AG04450 (cell line): ENCODE measurements around the gene FSTL1. TPM values are rescaled to one million over a fixed set of nuclear protein-coding genes. Genes with fewer than 3 reads are reported as not detected.

ENCODE experiments used
- CTCF ChIA-PET: fragments of 300-600, 350-600 bp; formaldehyde crosslinking; extraction: SDS; loops from one replicate; lab custom pipeline; 2022; ENCODE audit warnings: antibody characterized with exemption, inconsistent platforms; lab: Charles Lee
- POLR2A ChIA-PET: fragments of 350-600 bp; formaldehyde crosslinking; extraction: SDS; loops from one replicate; lab custom pipeline; 2021; ENCODE audit warnings: antibody characterized with exemption, inconsistent platforms; lab: Yijun Ruan, JAX
- DNase-seq: peaks from one replicate; pipeline ENCODE4 v3.0.0-alpha.2; 2011; ENCODE audit warnings: low read depth, low spot score
- H3K27ac ChIP-seq: one replicate; pipeline ENCODE4 v1.5.1; 2012; ENCODE audit warnings: low read depth, low read length, control low read depth
- H3K27me3 ChIP-seq: one replicate; pipeline ENCODE4 v1.6.0; 2012; ENCODE audit warnings: low read length; ENCODE audit not compliant: control insufficient read depth, insufficient read depth
- H3K4me3 ChIP-seq: 2 replicates; pipeline ENCODE4 v1.5.1; 2011; ENCODE audit warnings: mild to moderate bottlenecking, low read depth, low read length, control low read depth
- H3K9me3 ChIP-seq: 2 replicates; pipeline ENCODE4 v1.5.1; 2012; ENCODE audit warnings: low read length; ENCODE audit not compliant: control insufficient read depth, insufficient read depth
- polyA plus RNA-seq: library from polyadenylated mRNA; depleted of rRNA; stranded (reverse); fragments of >200 nt; gene quantifications from 2 replicates; pipeline ENCODE4 v1.2.3, GENCODE V29; 2011
- TF ChIP-seq, protein P1 (sequence below): IDR thresholded peaks from 2 replicates; pipeline ENCODE4 v1.5.1; 2011; ENCODE audit warnings: low read depth, low read length, control low read depth, inconsistent platforms

The FSTL1 gene
- polyA plus RNA-seq, 1 experiment, result 1,126 TPM

DNA sequence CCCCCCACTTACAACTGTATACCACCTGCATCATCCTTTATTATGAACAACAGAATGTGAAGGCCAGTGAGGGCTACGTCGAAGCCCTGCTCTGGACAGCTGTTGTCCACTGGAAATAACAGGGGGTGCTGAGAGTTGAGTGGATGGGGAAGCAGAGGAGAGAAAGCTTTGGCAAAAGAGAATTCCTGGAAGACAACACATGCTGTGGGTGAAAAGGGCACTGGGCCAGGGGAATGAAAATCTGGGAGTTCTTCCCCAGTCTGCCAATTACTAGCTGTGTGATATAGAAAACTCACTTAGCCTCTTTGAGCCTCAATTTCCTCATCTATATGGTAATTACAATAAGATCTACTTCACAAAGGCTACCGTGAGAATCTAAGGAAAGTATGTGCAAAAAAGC, 40.7 kb downstream of the FSTL1 start:
- DNase-seq, result no peak
- TF ChIP-seq, protein P1, sequence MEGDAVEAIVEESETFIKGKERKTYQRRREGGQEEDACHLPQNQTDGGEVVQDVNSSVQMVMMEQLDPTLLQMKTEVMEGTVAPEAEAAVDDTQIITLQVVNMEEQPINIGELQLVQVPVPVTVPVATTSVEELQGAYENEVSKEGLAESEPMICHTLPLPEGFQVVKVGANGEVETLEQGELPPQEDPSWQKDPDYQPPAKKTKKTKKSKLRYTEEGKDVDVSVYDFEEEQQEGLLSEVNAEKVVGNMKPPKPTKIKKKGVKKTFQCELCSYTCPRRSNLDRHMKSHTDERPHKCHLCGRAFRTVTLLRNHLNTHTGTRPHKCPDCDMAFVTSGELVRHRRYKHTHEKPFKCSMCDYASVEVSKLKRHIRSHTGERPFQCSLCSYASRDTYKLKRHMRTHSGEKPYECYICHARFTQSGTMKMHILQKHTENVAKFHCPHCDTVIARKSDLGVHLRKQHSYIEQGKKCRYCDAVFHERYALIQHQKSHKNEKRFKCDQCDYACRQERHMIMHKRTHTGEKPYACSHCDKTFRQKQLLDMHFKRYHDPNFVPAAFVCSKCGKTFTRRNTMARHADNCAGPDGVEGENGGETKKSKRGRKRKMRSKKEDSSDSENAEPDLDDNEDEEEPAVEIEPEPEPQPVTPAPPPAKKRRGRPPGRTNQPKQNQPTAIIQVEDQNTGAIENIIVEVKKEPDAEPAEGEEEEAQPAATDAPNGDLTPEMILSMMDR, result no peak
- Histone ChIP-seq H3K27ac (no peak overlapping the region), H3K9me3 (no peaks in the 10 kb centered on the region), H3K27me3 (no peaks in the 10 kb centered on the region), H3K4me3 (no peak overlapping the region)
- ChIA-PET POLR2A (interaction anchor here (1.5 kb wide), 1 partner anchor 61 kb away, joined by 6 read pairs; the partner anchor contains the start of gene LRRC58), CTCF (interaction anchor here (1.1 to 3.6 kb wide), 3 partner anchors 99 to 166 kb away, joined by 3 to 13 read pairs (median 11); no protein-coding TSS in a partner anchor)

- CTCF ChIA-PET, result interaction anchor here (0.7 to 2.3 kb wide), 3 partner anchors 9 to 160 kb away, joined by 3 to 12 read pairs (median 5); no protein-coding TSS in a partner anchor
- POLR2A ChIA-PET, result no interaction called here
- TF ChIP-seq, protein P1, result no peak
- DNase-seq, result no peak
- no peak overlapping the region for H3K4me3 ChIP-seq
- H3K27me3 ChIP-seq, result no peaks in the 10 kb centered on the region
- H3K27ac ChIP-seq, result no peak overlapping the region
- no peaks in the 10 kb centered on the region for H3K9me3 ChIP-seq
Observed at GRCh38 chr3:120407508-120408287, 43.1 kb downstream of the FSTL1 start.

- no peak overlapping the region for H3K27ac ChIP-seq
- POLR2A ChIA-PET, result no interaction called here
- no peak for DNase-seq
Observed at GRCh38 chr3:120404876-120405275, 45.9 kb downstream of the FSTL1 start.

DNA sequence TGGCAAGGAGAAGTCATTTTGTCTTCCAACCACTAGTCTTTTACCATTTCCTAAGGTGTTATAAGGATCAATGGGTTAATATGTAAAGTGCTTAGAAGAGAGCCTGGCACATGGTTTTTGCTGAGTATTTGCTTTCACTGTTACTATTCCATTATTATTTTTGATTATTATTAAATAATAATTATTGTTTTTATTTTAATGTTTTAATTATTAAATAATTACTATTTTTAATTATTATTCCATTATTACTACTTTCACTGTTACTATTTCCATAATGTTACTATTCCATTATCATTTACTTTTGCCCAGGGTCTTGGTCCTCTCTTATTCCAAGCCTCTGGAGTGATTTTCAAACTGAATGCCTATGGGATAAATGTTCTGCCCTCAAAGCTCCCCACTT, 48.5 kb downstream of the FSTL1 start:
- ChIA-PET POLR2A (no interaction called here), CTCF (interaction anchor here (1.1 to 4.8 kb wide), 4 partner anchors 15 to 159 kb away, joined by 3 to 34 read pairs (median 10); no protein-coding TSS in a partner anchor)
- H3K4me3 ChIP-seq, result no peak overlapping the region
- no peaks in the 10 kb centered on the region for H3K9me3 ChIP-seq
- DNase-seq, result no peak
- H3K27me3 ChIP-seq, result no peaks in the 10 kb centered on the region
- TF ChIP-seq, protein P1, result no peak
- H3K27ac ChIP-seq, result no peak overlapping the region

More at GRCh38 chr3:120404876-120405275, 45.9 kb downstream of the FSTL1 start:
- no peak overlapping the region for H3K4me3 ChIP-seq
- H3K9me3 ChIP-seq, result no peaks in the 10 kb centered on the region
- H3K27me3 ChIP-seq, result no peaks in the 10 kb centered on the region
- TF ChIP-seq, protein P1, result no peak
- CTCF ChIA-PET, result interaction anchor here (4.3 to 4.8 kb wide), 2 partner anchors 12 to 154 kb away, joined by 15 to 34 read pairs; no protein-coding TSS in a partner anchor

DNA sequence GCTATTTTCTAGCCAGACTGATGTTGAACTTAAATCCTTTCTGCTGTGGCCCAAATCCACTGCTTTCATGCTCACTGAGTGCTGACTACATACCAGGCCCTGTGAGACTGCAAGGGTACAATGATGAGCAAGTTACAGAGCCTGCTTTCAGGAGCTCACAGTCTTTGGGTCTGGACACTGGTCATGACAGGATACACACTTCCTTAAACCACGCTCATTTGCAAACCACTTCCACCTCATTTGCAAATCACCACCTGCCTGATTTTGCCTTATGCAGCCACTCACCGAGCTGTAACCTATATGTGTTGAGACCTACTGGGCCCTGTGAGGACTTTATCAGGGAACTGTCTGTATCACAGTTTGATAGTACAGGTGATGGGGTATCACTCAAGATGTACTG, 51.4 kb downstream of the FSTL1 start:
- DNase-seq, result no peak
- no peaks in the 10 kb centered on the region for H3K9me3 ChIP-seq
- no peaks in the 10 kb centered on the region for H3K27me3 ChIP-seq
- no peak overlapping the region for H3K27ac ChIP-seq
- POLR2A ChIA-PET, result no interaction called here
- no peak overlapping the region for H3K4me3 ChIP-seq
- CTCF ChIA-PET, result interaction anchor here (1.1 kb wide), 1 partner anchor 18 kb away, joined by 4 read pairs; no protein-coding TSS in a partner anchor
- TF ChIP-seq, protein P1, result no peak
